Stimulated activated effector memory CD8-positive, alpha-beta T cell treated with anti-CD3 and anti-CD28 coated beads, Interleukin-12 subunit alpha, Interleukin-12 subunit beta, amount 100 ng/mL, for 72 hours (primary cell): ENCODE data around the gene GARIN5B.
A peak's percentile ranks its signal among the peaks of the same experiment; 100 is the strongest.
"Not testable (repeated sequence)": the region's sequence is repeated elsewhere in the genome, so short reads cannot be mapped to it uniquely, and the experiment has no call there.

ENCODE experiments used
- ATAC-seq: fragments of 150-1000 bp; cut with Tn5 transposase; 2 replicates; pipeline ENCODE4 v1.10.0; 2021
- DNase-seq, 2 donors: peaks; one replicate each; pipeline ENCODE4 v3.0.0; 2021 to 2022; ENCODE audit warnings: low spot score in 2 of 2
- H3K27ac Mint-ChIP-seq: one replicate; pipeline ENCODE4 v1.8.0; 2022; ENCODE audit warnings: mild to moderate bottlenecking, mixed read lengths
- H3K36me3 Mint-ChIP-seq: one replicate; pipeline ENCODE4 v1.8.0; 2022; ENCODE audit warnings: mild to moderate bottlenecking, mixed read lengths
- H3K4me1 Mint-ChIP-seq: one replicate; pipeline ENCODE4 v1.8.0; 2022; ENCODE audit warnings: mixed read lengths
- H3K4me3 Mint-ChIP-seq: one replicate; pipeline ENCODE4 v1.8.0; 2022; ENCODE audit warnings: mild to moderate bottlenecking, mixed read lengths
- H3K9me3 Mint-ChIP-seq: one replicate; pipeline ENCODE4 v1.8.0; 2022; ENCODE audit warnings: mixed read lengths

The GARIN5B gene

DNA sequence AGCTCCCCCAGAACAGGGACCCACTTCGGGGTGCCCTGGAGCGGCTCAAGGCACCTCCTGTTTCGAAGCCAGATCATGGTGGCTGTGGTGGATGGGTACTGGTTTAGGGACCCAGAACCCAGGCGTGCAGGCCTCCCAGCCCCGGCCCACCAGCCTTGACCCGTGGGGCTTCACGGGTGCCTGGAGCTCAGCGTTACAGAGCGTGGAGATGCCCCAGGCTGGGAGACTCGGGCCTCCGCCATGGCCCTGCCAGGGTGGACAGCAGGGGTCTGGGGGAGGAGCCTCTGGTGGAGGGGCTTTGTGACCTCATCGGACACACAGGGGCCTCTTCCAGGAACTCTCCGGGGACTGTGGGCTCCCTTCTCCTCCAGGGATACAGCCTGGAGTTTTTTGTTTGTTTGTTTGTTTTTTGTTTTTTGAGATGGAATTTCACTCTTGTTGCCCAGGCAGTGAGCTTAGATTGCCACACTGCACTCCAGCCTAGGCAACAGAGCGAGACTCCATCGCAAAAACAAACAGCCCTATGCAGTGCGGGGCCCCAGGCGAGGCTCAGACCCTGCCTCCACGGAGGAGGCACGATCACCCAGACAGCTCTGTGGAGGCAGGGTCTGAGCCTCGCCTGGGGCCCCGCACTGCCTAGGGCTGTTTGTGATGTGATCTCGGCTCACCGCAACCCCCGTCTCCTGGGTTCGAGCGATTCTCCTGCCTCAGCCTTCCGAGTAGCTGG lies at the start of gene GARIN5B:
Gene GARIN5B (minus strand): TSS at position 271 of the 727 bp plus-strand sequence. CDS start 194 bp downstream, at position 77.
- no peaks in the 10 kb centered on the region for H3K9me3 Mint-ChIP-seq
- H3K36me3 Mint-ChIP-seq = no peaks in the 10 kb centered on the region
- H3K4me3 Mint-ChIP-seq = no peak within 1 kb of the TSS
- ATAC-seq (no peak), DNase-seq (no peak)
- no peak within 1 kb of the TSS for H3K27ac Mint-ChIP-seq
- H3K4me1 Mint-ChIP-seq = no peaks in the 10 kb centered on the region

GRCh38 chr19:55410168-55410567 lies 47.1 kb upstream of the GARIN5B start:
- H3K4me1 Mint-ChIP-seq = peaks cover 29% of the 10 kb centered on the region
- H3K9me3 Mint-ChIP-seq = no peaks in the 10 kb centered on the region
- DNase-seq (no peak), ATAC-seq (no peak)
- H3K4me3 Mint-ChIP-seq = no peak overlapping the region
- H3K27ac Mint-ChIP-seq = no peak overlapping the region
- peaks cover 34% of the 10 kb centered on the region for H3K36me3 Mint-ChIP-seq

DNA sequence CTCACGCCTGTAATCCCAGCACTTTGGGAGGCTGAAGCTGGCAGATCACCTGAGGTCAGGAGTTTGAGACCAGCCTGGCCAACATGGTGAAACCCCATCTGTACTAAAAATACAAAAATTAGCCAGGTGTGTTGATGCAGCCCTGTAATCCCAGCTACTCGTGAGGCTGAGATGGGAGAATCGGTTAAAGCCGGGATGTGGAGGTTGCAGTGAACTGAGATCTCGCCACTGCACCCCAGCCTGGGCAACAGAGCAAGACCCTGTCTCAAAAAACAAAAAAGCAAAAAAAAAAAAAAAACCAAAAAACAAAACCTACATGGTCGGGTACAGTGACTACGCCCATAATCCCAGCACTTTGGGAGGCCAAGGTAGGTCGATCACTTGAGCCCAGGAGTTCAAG lies 46.1 kb upstream of the GARIN5B start:
- Mint-ChIP-seq H3K4me3 (peak overlapping the region; percentile 87), H3K27ac (peak overlapping the region; percentile 99), H3K4me1 (peaks cover 29% of the 10 kb centered on the region)

GRCh38 chr19:55408533-55408872 lies 45.4 kb upstream of the GARIN5B start:
- ATAC-seq (no peak), DNase-seq (no peak)
- no peaks in the 10 kb centered on the region for H3K9me3 Mint-ChIP-seq
- peaks cover 29% of the 10 kb centered on the region for H3K4me1 Mint-ChIP-seq
- H3K27ac Mint-ChIP-seq = peak overlapping the region; percentile 99
- H3K36me3 Mint-ChIP-seq = peaks cover 51% of the 10 kb centered on the region
- H3K4me3 Mint-ChIP-seq = peak overlapping the region; percentile 87

More for the DNA sequence above, 46.1 kb upstream of the GARIN5B start:
- not testable (repeated sequence) for ATAC-seq, DNase-seq, H3K9me3 Mint-ChIP-seq
- H3K36me3 Mint-ChIP-seq = peaks cover 44% of the 10 kb centered on the region

GRCh38 chr19:55407800-55408532 lies 44.9 kb upstream of the GARIN5B start:
- peak; percentile 94 for ATAC-seq
- Mint-ChIP-seq H3K4me1 (peaks cover 34% of the 10 kb centered on the region), H3K4me3 (peak overlapping the region; percentile 87), H3K9me3 (no peaks in the 10 kb centered on the region), H3K27ac (peak overlapping the region; percentile 99), H3K36me3 (peaks cover 56% of the 10 kb centered on the region)
- peak; percentile 95 to 98 for DNase-seq

GRCh38 chr19:55407550-55407799 lies 44.4 kb upstream of the GARIN5B start, which contains the start of gene UBE2S:
TSS of gene UBE2S (minus strand) at chr19:55407788. CDS start at chr19:55407589, 199 bp downstream.
- peak within 1 kb of the TSS; percentile 99 for H3K27ac Mint-ChIP-seq
- ATAC-seq = not testable (repeated sequence)

DNA sequence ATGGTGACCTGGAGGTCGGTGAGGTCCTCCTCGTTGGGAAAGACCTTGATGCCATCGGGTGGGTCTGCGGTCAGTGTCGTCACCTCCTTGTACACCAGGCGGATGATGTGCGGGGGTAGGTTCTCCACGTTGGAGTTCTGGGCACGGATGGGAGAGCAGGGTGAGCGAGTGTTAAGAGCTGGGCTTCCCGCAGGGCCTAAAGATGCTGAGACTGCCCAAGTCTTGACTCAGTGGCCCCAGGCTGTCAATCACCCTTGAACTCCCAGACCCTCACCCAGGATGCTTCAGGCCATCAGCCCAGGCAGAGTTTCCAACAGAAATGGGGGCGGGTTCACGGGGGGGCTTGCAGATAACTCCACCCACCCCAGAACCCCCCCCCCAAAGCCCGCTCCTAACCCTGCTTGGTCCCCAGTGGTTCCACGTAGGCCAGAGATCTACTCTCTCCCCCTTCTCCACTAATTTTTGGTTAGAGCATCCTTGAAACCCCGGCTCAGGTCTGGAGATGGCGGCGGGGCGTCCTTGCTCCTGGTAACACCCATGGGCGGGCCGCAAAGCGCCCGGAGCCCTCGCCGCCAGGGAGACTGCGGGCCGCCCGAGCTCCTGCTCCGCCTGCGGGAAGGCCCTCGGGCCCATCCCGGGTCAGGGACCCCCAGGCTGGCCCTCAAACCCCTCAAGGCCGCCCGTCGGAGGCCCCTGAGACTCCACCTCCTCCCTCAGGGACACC lies 43.9 kb upstream of the GARIN5B start:
- Mint-ChIP-seq H3K4me1 (peaks cover 37% of the 10 kb centered on the region), H3K4me3 (peak overlapping the region; percentile 87), H3K36me3 (peaks cover 66% of the 10 kb centered on the region), H3K27ac (peak overlapping the region; percentile 99), H3K9me3 (no peaks in the 10 kb centered on the region)
- ATAC-seq (peak; percentile 2), DNase-seq (no peak)

More at GRCh38 chr19:55407550-55407799, 44.4 kb upstream of the GARIN5B start, which contains the start of gene UBE2S:
- not testable (repeated sequence) for H3K9me3 Mint-ChIP-seq, DNase-seq
- Mint-ChIP-seq H3K4me1 (peaks cover 37% of the 10 kb centered on the region), H3K4me3 (peak within 1 kb of the TSS; percentile 87), H3K36me3 (peaks cover 61% of the 10 kb centered on the region)

DNA sequence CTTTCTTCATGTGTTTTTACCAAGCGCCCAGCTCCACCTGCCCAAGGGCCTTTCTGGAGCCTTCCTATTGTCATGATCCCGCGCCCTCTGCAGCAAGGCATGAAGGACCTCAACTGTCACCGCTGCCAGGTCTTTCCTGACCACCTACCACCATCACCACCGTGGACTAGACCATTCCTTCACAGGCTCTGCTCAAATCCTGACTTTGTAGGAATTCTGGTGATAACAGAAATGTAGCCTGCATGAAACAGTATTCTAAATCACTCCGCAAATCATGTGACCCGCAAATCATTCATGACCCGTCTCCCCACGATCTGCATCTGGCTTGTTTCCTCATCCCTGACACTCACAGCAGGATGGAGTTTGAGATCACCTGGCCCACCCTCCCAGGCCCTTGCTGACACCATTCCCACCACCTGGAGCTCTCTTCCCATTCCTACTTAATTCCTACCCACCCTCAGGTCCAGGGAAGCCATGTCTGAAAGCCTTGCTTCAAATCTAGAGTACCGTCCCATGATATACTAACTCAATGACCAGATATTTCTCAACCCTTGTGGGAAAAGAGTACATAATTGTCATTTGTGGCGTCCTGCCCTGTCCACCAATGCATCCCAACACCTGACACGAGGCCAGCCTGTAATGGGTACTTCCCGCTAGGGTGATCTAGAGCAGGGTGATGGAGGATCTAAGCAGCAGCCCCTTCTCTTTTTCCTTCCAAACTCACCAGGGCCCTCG lies 43.2 kb upstream of the GARIN5B start:
- peaks cover 71% of the 10 kb centered on the region for H3K36me3 Mint-ChIP-seq
- no peaks in the 10 kb centered on the region for H3K9me3 Mint-ChIP-seq
- peaks cover 37% of the 10 kb centered on the region for H3K4me1 Mint-ChIP-seq
- DNase-seq (no peak), ATAC-seq (no peak)
- H3K4me3 Mint-ChIP-seq = peak overlapping the region; percentile 87
- peak overlapping the region; percentile 99 for H3K27ac Mint-ChIP-seq

DNA sequence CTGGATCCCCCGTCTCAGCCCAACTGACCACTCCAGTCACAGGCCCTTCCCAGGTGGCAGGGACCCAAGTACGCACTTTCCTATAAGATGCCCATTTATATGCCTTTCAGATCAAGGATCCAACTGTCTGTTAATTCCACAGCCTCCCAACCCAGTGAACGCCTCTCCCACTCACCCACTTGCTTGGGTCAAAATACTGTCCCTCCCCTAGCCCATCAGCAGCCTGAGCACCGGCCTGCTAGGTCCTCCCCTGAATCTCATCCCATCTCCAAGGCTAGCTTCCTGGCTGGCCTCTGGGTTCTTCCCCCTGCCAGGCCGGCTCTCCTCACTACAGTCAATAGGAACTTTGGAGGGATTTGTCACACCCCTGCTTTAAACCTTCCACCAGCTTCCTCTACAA lies 42.6 kb upstream of the GARIN5B start:
- DNase-seq (no peak), ATAC-seq (no peak)
- H3K4me3 Mint-ChIP-seq = peak overlapping the region; percentile 87
- H3K4me1 Mint-ChIP-seq = peaks cover 37% of the 10 kb centered on the region
- peaks cover 77% of the 10 kb centered on the region for H3K36me3 Mint-ChIP-seq
- H3K27ac Mint-ChIP-seq = peak overlapping the region; percentile 99
- H3K9me3 Mint-ChIP-seq = no peaks in the 10 kb centered on the region

GRCh38 chr19:55402509-55402908 lies 39.4 kb upstream of the GARIN5B start:
- DNase-seq (no peak), ATAC-seq (no peak)
- Mint-ChIP-seq H3K4me1 (peaks cover 43% of the 10 kb centered on the region), H3K4me3 (no peak overlapping the region), H3K9me3 (no peaks in the 10 kb centered on the region), H3K27ac (no peak overlapping the region), H3K36me3 (peaks cover 90% of the 10 kb centered on the region)

DNA sequence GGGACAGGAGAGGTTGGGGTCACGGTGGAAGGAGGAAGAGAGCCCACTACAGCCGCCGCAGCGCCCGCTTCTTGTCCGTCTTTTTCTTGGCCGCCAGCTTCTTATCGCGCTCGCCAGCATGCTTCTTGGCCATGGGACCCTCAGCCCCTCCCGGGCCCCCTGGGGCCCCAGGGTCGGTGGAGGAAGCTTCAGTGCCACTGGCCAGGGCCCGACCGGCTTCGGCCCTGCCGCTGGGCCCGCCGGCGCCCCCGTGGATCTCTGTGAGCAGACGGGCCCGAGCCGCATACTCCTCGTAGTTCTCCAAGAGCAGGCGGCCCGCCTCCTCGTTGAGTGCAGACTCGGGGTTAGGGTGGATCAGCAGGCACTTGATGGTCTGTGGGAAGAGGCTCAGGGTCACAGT lies 38.3 kb upstream of the GARIN5B start:
- not testable (repeated sequence) for H3K4me3 Mint-ChIP-seq, H3K9me3 Mint-ChIP-seq, ATAC-seq, H3K27ac Mint-ChIP-seq, DNase-seq
- Mint-ChIP-seq H3K36me3 (peaks cover 79% of the 10 kb centered on the region), H3K4me1 (peaks cover 36% of the 10 kb centered on the region)

- ATAC-seq (no peak), DNase-seq (no peak)
- Mint-ChIP-seq H3K27ac (no peak overlapping the region), H3K4me3 (no peak overlapping the region), H3K36me3 (peaks cover 69% of the 10 kb centered on the region), H3K4me1 (peaks cover 27% of the 10 kb centered on the region), H3K9me3 (no peaks in the 10 kb centered on the region)
These were observed 37.4 kb upstream of the GARIN5B start for GRCh38 chr19:55400281-55401087.

DNA sequence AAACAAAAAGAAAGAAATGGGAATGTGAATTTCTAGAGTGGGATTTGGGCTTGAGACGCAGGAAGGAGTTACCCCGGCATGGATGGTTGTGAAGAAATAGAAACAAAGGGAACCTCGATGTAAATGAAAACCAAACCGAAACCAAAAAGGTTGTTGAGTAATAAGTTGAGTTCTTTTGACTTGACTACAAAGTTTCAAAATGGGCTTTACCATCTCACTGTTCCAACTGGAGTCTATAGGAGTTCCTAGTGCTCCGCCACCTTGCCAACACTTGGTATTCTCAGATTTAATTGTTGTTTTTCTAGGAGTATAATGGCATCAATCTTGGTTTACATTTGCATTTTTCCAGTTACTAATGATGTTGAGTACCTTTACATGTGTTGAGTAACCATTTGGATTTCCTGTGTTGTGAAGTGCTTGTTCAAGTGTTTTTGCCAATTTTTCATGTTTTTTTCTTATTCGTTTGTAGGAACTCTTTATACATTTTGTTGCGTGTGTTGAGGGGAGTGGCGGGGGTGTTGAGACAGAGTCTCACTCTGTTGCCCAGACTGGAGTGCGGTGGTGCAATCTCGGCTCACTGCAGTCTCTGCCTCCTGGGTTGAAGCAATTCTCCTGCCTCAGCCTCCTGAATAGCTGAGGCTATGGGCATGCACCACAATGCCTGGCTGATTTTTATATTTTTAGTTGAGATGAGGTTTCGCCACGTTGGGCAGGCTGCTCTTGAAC lies 35.3 kb upstream of the GARIN5B start:
- DNase-seq (no peak), ATAC-seq (peak; percentile 75)
- no peaks in the 10 kb centered on the region for H3K9me3 Mint-ChIP-seq
- peak overlapping the region; percentile 39 for H3K4me3 Mint-ChIP-seq
- peak overlapping the region; percentile 50 for H3K27ac Mint-ChIP-seq
- peaks cover 23% of the 10 kb centered on the region for H3K4me1 Mint-ChIP-seq
- H3K36me3 Mint-ChIP-seq = peaks cover 50% of the 10 kb centered on the region
